ENCODE measurements around the gene PITRM1.
"Not testable (repeated sequence)": the region's sequence is repeated elsewhere in the genome, so short reads cannot be mapped to it uniquely, and the experiment has no call there.

Gene PITRM1

DNA sequence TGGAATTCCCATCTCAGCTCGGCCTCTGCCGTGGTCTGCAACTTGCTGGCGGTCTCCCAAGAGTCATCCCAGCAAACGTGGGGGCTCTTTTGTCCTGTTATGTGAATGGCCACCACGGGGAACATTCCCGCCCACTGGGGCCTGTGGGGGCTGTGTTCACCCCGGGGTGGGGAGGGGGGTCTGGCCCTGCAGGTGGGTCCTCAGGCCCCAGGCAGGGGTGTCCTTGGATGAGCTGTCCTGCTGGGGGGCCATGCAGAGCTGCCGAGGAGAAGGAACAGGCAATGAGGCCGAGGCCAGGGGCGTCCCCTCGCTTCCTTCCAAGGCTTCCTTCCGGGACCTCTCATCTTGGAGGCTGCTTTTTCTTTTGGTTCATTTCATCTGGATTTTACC lies 24.4 kb upstream of the PITRM1 start:
- DNase-seq, result no peak

DNA sequence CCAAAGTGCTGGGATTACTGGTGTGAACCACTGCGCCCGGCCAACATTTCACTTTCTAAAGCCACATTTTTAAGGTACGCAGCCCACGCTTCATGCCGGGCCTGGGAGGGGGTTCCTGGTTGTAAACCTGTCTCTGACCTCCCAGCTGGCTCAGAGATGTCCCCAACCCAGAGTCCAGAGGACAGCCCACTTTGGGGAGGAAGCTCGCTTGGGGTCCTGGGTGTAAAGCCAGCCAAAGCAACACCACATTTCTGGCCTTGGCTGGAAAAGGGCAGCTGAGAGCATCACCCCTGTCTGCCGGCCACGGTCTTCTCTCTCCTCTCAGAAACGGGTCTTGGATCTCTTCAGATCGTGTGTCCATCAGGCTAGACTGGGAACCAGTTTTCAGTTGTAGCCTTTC lies 23.9 kb upstream of the PITRM1 start:
- DNase-seq, result no peak

DNA sequence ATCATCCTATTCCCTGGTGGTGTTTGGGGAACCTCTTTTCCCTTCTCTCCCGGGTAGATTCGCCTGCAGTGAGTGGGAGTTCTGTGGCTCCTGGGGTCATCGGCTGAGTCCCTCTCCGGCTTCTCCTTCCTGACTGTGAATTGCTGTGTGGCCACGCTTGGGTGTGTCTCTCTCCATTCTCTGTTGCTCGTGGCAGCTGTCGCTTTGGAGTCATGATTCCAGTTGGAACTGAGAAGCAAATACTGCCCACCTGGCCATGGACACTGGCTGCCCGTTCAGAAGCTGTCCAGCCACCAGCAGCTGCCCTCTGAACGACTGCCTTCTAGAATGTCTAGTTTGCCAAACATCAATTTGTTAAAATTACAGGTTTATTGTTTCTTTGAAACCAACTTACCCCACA lies 23.1 kb upstream of the PITRM1 start:
- DNase-seq, result no peak

DNA sequence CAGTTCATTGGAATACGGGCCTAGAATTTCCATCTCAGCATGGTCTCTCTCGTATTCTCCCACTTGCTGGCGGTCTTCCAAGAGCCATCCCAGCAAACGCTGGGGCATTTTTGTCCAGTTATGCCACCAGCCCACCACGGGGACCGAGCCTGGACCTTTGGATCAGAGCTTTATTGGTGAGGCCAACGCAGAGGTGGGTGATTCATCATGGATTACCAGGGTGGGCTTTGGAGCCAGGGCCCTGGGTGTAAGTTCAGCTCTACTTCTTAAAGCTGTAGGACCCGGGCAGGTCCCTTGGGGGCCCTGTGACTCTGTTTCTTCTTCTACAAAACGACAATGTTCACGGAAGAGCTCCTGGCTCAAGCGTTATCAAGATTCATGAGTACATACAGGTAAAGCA lies 22.7 kb upstream of the PITRM1 start:
- DNase-seq, result no peak

DNA sequence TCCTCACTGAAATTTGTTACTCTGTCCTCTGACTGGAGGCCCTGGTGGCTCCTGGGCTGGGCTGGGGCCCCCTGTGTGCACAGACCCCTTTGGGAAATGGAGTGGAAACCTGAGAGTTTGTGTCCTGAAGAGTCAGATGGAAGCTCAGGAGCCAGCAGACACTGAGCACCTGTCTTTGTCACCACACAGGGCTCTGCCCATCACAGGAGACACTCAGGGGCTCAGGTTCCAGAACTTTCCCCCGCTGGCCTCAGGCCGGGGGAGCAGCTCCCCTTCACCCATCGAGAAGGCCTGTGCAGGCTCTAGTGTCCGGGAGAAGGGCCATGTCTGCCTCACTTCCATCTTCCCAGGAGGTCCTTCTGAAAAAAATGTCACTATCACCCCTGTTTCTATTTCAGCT lies 22.3 kb upstream of the PITRM1 start:
- DNase-seq, result no peak

DNA sequence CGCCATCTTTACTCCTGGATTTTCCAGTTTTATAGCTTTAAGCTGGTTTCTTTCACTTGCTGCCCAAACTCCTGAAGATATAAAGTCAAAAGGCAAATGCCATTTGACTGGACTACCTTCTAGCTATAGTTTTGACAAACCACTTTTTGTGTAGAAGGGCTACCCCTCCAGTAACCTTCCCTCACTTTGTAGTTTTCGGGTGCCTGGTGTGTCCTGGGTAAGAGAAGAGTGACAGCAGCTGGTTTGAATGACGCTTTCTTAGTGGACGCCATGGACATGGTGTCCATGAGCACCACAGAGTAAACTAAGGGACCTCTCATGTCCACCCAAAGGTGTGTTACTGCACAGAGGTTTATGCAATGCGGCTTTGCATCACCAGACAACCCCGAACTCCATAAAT lies 21.2 kb upstream of the PITRM1 start:
- no peak for DNase-seq

DNA sequence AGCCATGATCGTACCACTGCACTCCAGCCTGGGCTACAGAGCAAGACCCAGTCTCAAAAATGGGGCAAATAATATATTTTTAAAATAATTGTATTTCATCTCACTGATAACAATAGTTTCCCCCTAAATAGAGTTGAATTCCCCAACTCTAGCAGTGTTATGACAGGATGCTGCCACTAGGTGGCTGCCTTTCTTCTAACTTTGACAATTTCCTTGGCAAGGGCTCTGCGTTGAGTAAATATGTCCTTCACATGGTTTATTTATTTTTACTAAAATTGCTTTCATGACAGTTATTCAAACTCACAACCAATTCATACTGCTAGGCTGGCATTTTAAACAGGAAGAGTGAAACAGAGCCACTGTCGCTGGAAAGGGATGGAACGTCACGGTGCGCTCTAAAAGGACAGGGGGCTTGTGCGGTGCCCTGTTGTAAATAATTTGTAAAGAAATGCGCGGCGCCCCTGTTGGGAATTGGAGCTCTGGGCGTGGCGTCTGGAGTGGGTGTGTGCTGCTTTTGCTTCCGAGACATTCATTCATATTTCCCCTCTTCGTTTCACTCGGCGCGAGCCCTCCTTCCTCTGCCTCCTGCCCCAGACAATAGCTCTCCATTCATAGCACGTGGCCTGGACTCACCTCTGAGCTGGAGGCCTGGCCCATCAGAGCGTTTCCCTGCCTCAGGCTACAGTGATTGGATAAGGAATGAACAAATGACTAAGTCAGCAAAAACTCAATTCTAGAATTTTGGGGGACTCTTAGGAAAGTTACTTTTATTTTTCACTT lies 20.5 kb upstream of the PITRM1 start:
- no peak for DNase-seq

DNA sequence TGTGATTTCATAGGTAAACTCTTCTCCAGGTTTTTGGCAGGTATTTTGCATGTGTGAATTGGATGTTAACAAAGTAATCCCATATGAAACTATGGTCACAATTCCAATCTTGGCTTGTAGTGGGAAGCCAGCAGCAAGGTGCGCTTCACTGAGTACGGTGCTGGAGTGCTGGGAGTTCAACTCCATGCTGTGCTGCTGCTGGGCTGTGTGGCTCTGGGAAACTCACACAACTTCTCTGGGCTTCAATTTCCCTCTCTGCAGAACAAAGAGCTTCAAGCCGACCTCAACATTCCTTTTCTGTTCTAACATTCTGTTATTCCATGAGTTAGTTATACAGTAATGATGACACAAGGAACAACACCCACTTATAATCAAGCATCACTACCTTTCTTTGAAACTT lies 18.2 kb upstream of the PITRM1 start:
- DNase-seq, result no peak

DNA sequence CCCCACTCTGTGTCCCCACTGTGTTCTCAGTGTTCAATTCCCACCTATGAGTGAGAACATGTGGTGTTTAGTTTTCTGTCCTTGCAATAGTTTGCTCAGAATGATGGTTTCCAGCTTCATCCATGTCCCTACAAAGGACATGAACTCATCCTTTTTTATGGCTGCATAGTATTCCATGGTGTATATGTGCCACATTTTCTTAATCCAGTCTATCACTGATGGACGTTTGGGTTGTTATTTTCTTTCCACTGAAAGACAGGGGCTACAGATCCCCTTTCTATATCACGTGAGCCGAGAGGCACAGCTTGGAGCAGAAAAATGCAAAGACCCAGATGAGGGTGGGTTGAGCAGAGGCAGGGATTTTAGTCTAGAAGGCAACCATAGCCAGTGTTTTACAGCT lies 14.6 kb upstream of the PITRM1 start:
- not testable (repeated sequence) for DNase-seq

DNA sequence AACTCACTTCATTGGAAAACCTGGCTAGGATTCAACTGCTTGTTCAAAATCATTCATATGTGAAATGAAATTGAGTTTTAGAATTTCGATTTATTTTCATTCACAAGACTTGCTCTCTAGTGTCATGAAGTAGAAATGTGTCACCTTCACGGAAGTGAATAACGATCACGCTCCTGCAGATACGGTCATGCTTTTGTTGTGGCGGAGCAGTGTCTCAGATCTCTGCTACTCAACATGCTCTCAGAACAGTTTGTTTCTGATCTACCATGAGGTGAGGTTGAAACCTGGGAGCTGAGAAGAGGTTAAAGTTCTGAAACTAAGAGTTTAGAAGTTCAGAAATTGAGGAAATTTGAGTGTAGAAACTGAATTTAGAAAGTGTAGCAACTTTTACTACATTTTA lies 13.8 kb upstream of the PITRM1 start:
- DNase-seq, result no peak

DNA sequence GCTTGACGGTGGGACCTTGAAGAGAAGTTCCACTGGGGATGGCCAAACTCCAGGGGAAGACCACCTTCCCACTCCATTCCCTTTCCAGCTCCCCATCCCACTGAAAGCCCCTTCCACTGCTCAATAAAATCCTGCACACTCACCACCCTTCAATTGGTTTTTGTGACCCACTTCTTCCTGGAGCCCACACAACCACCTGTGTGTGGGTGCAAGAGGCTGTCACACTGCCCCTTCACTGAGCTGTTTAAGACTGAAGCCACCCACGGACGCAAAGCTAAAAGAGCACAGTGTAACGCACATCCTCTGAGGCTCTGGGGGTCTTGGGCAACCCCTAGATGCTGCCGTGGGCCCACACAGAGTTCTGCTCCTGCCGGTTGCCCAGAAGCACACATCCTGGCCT lies 12.8 kb upstream of the PITRM1 start:
- DNase-seq, result no peak

DNA sequence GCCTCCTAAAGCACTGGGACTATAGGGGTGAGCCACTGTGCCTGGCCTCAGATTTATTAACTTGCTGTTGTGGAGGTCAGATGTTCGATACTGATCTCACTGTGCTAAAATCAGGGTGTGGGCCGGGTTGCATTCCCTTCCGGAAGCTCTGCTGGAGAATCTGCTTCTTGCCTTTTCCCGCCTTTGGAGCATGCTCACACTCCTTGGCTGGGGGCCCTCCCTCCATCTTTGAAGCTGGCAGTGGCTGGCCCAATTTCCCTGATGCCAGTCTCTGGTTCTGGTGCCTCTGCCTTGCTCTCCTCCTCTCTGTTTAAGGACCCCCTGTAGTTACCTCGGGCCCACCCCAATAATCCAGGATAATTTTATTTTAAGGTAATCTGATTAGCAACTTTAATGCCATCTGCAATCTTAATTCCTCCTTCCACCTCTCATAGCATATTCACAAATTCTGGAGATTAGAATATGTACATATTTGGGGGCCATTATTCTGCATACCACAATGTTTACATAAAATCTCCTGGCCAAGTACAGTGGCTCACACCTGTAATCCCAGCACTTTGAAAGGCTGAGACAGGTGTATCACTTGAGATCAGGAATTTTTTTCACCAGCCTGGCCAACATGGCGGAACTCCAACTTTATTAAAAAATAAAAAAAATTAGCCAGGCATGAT lies 7.9 kb upstream of the PITRM1 start:
- DNase-seq, result no peak

DNA sequence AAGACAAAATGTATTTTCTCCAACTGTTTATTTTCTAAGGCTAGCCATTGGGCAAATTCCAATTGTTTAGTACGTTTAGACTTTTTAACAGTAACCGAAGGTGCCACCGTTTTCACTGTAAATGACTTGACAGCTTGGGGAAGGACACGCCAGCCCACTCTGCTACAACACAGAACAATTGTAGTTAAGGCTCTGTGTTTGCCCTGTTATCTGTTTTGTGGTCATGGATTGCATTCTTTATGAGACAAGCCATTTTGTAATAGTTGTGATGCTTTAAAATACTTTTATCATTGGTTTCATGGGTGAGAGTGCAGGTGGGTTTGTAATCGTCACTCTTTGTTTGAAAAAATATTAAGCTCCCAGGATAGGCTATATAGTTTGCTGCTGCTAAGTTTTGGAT lies 6.6 kb upstream of the PITRM1 start:
- no peak for DNase-seq

DNA sequence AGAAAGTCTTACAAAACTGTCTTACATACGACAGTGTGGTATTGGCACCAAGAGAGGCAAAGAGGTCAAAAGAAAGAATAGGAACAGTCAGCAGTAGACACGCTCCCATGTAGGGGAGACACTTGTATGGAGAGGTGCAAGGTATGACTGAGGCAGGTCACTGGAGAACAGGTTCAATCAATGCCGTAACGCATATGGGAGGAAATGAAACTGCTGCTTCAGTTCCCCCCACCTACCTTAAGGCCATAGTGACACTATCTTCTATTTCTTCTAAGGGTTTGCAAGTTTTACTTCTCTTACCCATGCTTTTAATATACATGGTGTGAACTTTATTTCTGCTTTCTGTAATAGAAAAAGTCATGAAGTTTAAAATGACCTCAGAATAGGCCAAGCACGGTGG lies 5.5 kb upstream of the PITRM1 start:
- no peak for DNase-seq

DNA sequence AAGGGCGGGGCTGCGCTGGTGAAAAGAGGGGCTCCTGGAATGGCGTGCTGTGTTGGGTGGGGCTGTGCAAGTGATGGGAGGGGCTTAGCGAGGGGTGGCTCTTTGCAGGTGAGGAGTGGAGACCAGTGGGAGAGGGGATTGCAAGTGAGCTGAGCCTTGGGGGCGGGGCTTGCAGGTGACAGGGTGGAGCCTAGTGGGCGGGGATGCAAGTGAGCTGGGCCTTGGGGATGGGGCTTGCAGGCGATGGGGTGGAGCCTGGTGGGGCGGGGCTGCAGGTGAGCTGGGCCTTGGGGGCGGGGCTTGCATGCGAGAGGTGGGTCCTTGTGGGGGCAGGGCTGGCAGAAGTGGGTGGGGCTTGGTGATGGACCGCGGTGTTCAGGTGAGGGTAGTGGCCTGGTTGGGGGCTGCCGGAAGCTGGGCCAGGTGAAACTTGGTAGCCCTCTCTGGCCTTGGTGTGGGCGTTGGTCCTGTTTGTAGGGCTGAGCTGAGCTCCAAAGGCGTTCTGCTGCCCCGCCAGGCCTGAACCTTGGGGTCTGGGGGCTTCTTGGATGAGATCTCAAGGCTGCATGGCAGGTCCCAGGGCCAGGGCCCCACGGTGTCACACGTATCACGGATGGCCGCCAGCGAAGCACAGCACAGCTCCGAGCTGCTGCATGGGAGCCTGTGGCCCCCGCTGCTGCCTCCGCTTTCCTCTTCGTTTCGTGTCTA lies 743 bp upstream of the PITRM1 start:
- DNase-seq, result no peak

DNA sequence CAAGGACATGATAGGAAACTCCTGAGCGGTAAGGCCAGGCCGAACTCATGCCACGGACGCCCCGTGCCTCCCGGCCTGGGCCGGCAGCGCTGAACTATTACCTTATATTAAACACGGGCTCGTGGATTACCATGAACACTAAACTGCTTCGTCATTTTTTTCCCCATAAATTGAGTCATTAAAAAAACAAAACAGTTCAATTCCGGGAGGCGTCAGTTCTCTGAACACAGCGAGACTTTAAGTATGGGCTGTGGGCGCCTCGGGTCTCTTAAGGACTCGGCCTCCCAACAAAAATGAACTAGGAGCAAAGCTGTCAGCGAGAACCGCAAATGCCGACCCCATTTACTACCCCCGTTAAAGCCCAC lies 519 bp downstream of the PITRM1 start:
- DNase-seq, result no peak

DNA sequence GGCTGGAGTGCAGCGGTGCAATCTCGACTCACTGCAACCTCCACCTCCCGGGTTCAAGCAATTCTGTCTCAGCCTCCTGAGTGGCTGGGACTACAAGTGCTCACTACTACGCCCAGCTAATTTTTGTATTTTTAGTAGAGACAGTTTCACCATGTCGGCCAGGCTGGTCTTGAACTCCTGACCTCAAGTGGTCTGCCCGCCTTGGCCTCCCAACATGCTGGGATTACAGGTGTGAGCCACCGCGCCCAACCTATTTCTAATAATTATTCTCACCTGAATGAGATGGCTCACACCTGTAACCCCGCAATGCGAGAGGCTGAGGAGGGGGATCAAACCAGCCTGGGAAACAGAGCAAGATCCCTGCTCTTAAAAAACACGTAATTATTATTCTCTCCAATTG lies 1.1 kb downstream of the PITRM1 start:
- not testable (repeated sequence) for DNase-seq

DNA sequence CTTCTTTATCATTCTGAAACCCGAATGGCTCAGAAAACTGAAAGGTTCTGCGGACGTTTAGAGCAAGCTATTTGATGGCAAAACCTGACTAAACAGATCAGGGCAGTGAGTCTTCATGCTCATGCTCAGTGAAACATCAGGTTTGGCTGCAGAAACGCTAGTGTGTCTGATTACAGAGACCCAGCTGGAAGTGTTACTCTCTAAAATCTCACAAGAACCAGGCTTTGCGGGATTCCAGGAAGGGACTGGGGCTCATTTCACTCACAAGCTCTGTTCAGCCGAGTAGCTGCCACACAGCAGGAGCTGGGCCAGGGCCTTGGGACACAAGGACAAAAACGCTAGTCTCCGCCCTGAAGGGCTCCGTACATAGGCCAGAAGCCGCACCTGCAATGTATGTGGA lies 2.9 kb downstream of the PITRM1 start:
- no peak for DNase-seq

DNA sequence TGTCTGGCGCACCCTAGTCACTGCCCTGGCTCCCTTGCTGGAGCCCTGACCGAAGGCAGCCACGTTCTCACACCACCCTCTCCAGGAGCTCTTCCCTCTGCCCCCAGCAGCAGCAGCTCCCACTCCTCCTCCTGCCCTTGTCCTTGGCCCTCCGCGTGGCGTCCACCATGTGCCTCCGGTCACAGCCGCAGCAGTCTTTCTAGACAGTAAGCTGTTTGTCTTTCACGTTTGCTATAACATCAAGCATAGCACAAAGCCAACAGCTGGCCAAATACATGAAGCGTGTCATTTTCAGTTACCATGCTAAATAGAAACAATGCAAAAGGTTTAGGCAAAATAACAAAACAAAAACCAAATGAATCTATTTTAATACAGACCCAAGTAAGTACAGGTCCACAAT lies 3.3 kb downstream of the PITRM1 start:
- DNase-seq, result no peak

DNA sequence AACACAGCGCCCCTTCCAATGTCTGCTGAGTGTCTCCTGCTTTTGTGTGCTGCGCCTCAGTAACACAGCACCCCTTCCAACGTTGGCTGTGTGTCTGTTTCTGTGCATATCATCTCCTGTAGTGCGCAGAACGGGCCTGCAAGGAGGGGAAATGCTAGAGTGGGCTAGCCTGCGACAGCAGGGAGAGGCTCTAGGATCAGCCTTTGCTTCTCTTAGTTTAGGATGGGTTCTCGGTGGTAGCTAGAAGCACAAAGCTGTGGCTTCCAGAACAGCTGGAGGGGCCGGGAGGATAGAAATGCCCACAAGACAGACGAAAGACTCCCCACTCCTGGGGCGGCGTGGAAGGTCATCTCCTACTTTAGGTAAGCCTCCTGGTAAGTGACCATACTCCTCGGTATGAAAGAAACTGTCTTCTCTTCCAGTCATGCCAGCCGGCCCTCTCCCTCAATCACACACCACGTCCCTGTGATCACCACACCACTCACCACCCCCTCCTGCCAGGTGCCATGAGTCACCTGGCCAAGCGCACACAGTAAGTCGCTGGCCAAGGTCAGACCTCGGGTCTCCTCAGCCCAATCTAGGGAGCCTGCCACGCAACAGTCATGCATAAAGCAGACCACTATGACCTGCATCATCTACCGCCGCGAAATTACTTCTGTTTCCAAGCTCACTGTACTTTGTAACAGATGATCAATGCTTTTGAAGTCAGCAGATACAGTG lies 4.8 kb downstream of the PITRM1 start:
- no peak for DNase-seq

DNA sequence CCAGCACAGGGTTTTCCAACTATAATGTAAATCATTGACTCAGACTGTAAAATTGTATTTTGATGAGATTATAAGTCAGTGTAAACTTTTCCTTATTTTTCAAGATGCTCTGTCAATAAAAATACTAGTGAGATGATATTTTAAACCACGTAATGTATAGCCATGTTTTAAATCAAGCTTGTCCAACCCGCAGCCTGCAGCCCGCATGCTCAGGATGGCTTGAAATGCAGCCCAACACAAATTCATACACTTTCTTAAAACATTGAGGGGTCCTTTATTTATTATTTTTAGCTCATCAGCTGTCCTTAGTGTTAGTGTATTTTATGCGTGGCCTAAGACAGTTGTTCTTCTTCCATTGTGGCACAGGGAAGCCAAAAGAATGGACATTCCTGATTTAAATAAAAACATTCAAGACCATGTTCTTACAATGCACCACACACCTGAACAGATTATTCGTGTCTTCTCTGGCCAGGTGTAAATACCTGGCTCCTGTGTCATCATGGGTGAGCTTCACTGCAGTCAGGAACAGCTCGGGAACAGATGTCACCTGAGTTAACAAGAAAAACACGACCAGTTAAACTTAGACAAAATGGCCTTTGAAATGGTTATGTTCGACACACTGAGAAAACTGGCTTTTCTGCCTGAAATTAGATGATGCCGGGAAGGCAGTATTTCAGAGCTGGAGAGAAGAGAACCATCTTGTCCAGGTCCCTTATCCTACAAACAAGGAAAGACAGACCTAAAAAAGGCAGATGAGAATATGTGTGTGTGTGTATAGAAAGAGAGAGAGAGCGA lies 5.9 kb downstream of the PITRM1 start:
- DNase-seq, result no peak

DNA sequence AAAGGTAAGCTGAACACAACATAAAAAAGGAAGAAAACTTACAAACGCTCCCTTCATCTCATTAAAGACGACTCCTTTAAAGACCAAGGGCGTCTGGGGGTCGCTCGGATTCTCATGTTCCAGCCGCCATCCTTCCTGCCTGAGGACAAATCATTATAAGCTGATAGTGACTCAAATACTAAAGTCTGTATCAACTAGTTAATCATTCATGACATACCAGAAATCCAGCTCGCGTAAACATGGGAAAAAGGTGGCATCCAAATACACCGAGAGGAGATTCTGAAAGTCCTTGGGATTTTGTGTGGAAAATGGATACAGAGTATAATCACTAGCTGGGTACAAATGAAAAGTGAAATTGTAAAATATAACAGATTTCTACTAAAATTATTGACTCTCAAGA lies 7.4 kb downstream of the PITRM1 start:
- DNase-seq, result no peak

DNA sequence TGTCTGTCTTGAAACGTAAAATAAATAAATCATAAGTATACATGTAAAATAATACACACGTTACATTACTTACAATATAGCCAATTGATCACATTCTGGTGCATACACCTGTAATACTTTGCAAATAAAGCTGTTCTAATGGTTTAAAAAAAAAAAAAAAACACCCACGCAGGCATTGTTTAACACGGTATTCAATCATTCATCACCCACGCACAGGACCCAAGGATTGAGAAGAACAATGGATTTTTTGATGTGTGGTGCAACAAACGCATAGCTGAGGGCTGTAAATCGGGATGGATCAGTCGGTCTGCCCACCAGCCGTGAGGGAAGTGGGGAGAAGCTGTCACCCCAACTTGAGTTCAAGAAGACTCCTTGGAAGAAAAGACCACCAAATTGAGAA lies 8.7 kb downstream of the PITRM1 start:
- DNase-seq, result no peak

Data from NCI-H446 treated with DMSO at 0.1 percent for 48 hours (cell line).